HEK293 (cell line): Measurements from ENCODE around the gene RPS18.

Experiments
- CTCF ChIA-PET: fragments of 350-600 bp; formaldehyde crosslinking; extraction: SDS; loops from one replicate; lab custom pipeline; 2021; ENCODE audit warnings: antibody characterized with exemption; lab: Yijun Ruan, JAX
- POLR2A ChIA-PET: fragments of 300-600 bp; formaldehyde crosslinking; extraction: SDS; loops from one replicate; lab custom pipeline; 2020; ENCODE audit warnings: antibody characterized with exemption, inconsistent platforms; lab: Yijun Ruan, JAX
- H3K27ac ChIP-seq: fragments of 200-500 bp; sonication (Bioruptor generic); 2 replicates; pipeline ENCODE4 v1.5.1; 2014; ENCODE audit warnings: low read depth, low read length, control low read depth, inconsistent platforms; ENCODE audit errors: extremely low read depth
- H3K36me3 ChIP-seq, 2 experiments: fragments of 200-500 bp in 1 of 2; sonication (Bioruptor generic) in 1 of 2; 1 replicate in 1 of 2; 2 replicates in 1 of 2; pipeline ENCODE4 v1.5.1; 2014 to 2017; ENCODE audit warnings: inconsistent platforms in 2 of 2, low read length in 2 of 2; ENCODE audit not compliant: control insufficient read depth in 2 of 2, insufficient read depth in 1 of 2
- H3K4me1 ChIP-seq: fragments of 200-500 bp; sonication (Bioruptor generic); 2 replicates; pipeline ENCODE4 v1.5.1; 2014; ENCODE audit warnings: mild to moderate bottlenecking, low read length, inconsistent platforms; ENCODE audit not compliant: control insufficient read depth, insufficient read depth
- H3K4me3 ChIP-seq: 2 replicates; pipeline ENCODE4 v1.5.1; 2011; ENCODE audit warnings: low read depth, mild to moderate bottlenecking, control low read depth, low read length, moderate library complexity
- H3K9me3 ChIP-seq: fragments of 200-500 bp; sonication (Bioruptor generic); 2 replicates; pipeline ENCODE4 v1.5.1; 2014; ENCODE audit warnings: low read depth, low read length, inconsistent platforms; ENCODE audit not compliant: control insufficient read depth, insufficient read depth
- EGR2 ChIP-seq: fragments of 450-650 bp; formaldehyde crosslinking; IDR thresholded peaks from 2 replicates; pipeline ENCODE4 v1.5.1; 2016; ENCODE audit warnings: low read depth, missing biosample characterization, missing genetic modification characterization
- ELK4 ChIP-seq: IDR thresholded peaks from 2 replicates; pipeline ENCODE4 v1.6.1; 2011; ENCODE audit warnings: mild to moderate bottlenecking, low read depth, low read length, borderline replicate concordance
- GLIS2 ChIP-seq: fragments of 450-650 bp; formaldehyde crosslinking; IDR thresholded peaks from 2 replicates; pipeline ENCODE4 v1.5.1; 2016; ENCODE audit warnings: missing biosample characterization, missing genetic modification characterization
- HOXD13 ChIP-seq: sonication (generic); formaldehyde crosslinking; IDR thresholded peaks from 2 replicates; pipeline ENCODE4 v1.8.0; 2022; ENCODE audit warnings: missing genetic modification reagents, borderline replicate concordance
- IKZF3 ChIP-seq: fragments of 450-650 bp; IDR thresholded peaks from 2 replicates; pipeline ENCODE4 v1.5.0; 2018; ENCODE audit warnings: missing biosample characterization, mild to moderate bottlenecking, missing genetic modification characterization, moderate library complexity
- KLF9 ChIP-seq: fragments of 450-650 bp; formaldehyde crosslinking; IDR thresholded peaks from 2 replicates; pipeline ENCODE4 v1.5.1; 2016; ENCODE audit warnings: missing biosample characterization, missing genetic modification characterization, low read depth
- TCF7L2 ChIP-seq: IDR thresholded peaks from 2 replicates; pipeline ENCODE4 v1.6.1; 2011; ENCODE audit warnings: low read depth, mild to moderate bottlenecking, inconsistent platforms, low read length, moderate library complexity, borderline replicate concordance
- ZIC2 ChIP-seq: fragments of 450-650 bp; formaldehyde crosslinking; IDR thresholded peaks from 2 replicates; pipeline ENCODE4 v1.5.1; 2016; ENCODE audit warnings: missing biosample characterization, missing genetic modification characterization
- ZNF133 ChIP-seq: fragments of 450-650 bp; formaldehyde crosslinking; IDR thresholded peaks from 2 replicates; pipeline ENCODE4 v1.5.1; 2016; ENCODE audit warnings: missing biosample characterization, missing genetic modification characterization
- ZNF23 ChIP-seq: fragments of 450-650 bp; formaldehyde crosslinking; IDR thresholded peaks from 2 replicates; pipeline ENCODE4 v1.5.1; 2016; ENCODE audit warnings: missing biosample characterization, missing genetic modification characterization, borderline replicate concordance
- ZNF341 ChIP-seq: fragments of 450-650 bp; formaldehyde crosslinking; IDR thresholded peaks from 2 replicates; pipeline ENCODE4; 2016; ENCODE audit warnings: low read depth, missing biosample characterization, missing genetic modification characterization
- ZNF561 ChIP-seq: fragments of 450-650 bp; IDR thresholded peaks from 2 replicates; pipeline ENCODE4 v1.5.1; 2018; ENCODE audit warnings: missing biosample characterization, missing genetic modification characterization, borderline replicate concordance
- ZNF629 ChIP-seq: fragments of 450-650 bp; formaldehyde crosslinking; IDR thresholded peaks from 2 replicates; pipeline ENCODE4 v1.5.1; 2017; ENCODE audit warnings: missing biosample characterization, missing genetic modification characterization
- TF ChIP-seq, protein P1 (sequence below): fragments of 450-650 bp; formaldehyde crosslinking; IDR thresholded peaks from 2 replicates; pipeline ENCODE4 v1.5.1; 2017; ENCODE audit warnings: missing biosample characterization, missing genetic modification characterization
- TF ChIP-seq, protein P2 (sequence below): fragments of 450-650 bp; formaldehyde crosslinking; IDR thresholded peaks from 2 replicates; pipeline ENCODE4 v1.5.1; 2016; ENCODE audit warnings: missing biosample characterization, missing genetic modification characterization
- TF ChIP-seq, protein P3 (sequence below): fragments of 450-650 bp; formaldehyde crosslinking; IDR thresholded peaks from 2 replicates; pipeline ENCODE4 v1.5.1; 2016; ENCODE audit warnings: missing biosample characterization, missing genetic modification characterization
- TF ChIP-seq, protein P4 (sequence below): fragments of 450-650 bp; formaldehyde crosslinking; IDR thresholded peaks from 2 replicates; pipeline ENCODE4 v1.5.1; 2016; ENCODE audit warnings: missing biosample characterization, missing genetic modification characterization

Gene RPS18

GRCh38 chr6:33314515-33314942, 42.7 kb downstream of the RPS18 start (continued):
- TF ChIP-seq ELK4 (no peak), IKZF3 (peak; percentile 69; the same call in 1 of the 2 replicates), ZNF629 (tag by site-specific recombination) (0 out of 2 replicates have a peak, but pooled peaks have one; percentile 8), ZNF341 (peak; percentile 40), ZNF561 (tag by site-specific recombination) (no peak), ZNF133 (tag by site-specific recombination) (no peak), EGR2 (tag by site-specific recombination) (peak; percentile 86; the same call in 1 of the 2 replicates), HOXD13 (CRISPR knock-in tag) (no peak)
- TF ChIP-seq, protein P1, sequence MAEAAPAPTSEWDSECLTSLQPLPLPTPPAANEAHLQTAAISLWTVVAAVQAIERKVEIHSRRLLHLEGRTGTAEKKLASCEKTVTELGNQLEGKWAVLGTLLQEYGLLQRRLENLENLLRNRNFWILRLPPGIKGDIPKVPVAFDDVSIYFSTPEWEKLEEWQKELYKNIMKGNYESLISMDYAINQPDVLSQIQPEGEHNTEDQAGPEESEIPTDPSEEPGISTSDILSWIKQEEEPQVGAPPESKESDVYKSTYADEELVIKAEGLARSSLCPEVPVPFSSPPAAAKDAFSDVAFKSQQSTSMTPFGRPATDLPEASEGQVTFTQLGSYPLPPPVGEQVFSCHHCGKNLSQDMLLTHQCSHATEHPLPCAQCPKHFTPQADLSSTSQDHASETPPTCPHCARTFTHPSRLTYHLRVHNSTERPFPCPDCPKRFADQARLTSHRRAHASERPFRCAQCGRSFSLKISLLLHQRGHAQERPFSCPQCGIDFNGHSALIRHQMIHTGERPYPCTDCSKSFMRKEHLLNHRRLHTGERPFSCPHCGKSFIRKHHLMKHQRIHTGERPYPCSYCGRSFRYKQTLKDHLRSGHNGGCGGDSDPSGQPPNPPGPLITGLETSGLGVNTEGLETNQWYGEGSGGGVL: peak; percentile 81
- TF ChIP-seq, protein P2, sequence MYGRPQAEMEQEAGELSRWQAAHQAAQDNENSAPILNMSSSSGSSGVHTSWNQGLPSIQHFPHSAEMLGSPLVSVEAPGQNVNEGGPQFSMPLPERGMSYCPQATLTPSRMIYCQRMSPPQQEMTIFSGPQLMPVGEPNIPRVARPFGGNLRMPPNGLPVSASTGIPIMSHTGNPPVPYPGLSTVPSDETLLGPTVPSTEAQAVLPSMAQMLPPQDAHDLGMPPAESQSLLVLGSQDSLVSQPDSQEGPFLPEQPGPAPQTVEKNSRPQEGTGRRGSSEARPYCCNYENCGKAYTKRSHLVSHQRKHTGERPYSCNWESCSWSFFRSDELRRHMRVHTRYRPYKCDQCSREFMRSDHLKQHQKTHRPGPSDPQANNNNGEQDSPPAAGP: peak; percentile 57; the same call in 1 of the 2 replicates
- TF ChIP-seq, protein P3, sequence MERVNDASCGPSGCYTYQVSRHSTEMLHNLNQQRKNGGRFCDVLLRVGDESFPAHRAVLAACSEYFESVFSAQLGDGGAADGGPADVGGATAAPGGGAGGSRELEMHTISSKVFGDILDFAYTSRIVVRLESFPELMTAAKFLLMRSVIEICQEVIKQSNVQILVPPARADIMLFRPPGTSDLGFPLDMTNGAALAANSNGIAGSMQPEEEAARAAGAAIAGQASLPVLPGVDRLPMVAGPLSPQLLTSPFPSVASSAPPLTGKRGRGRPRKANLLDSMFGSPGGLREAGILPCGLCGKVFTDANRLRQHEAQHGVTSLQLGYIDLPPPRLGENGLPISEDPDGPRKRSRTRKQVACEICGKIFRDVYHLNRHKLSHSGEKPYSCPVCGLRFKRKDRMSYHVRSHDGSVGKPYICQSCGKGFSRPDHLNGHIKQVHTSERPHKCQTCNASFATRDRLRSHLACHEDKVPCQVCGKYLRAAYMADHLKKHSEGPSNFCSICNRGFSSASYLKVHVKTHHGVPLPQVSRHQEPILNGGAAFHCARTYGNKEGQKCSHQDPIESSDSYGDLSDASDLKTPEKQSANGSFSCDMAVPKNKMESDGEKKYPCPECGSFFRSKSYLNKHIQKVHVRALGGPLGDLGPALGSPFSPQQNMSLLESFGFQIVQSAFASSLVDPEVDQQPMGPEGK (tag by site-specific recombination): peak; percentile 33

- Histone ChIP-seq H3K4me1 (peaks cover 10% of the 10 kb centered on the region), H3K4me3 (no peak overlapping the region), H3K9me3 (no peaks in the 10 kb centered on the region), H3K36me3 (peaks cover 14 to 27% of the 10 kb centered on the region in 2 experiments), H3K27ac (no peak overlapping the region; the same call in 1 of the 2 replicates)
- TF ChIP-seq GLIS2 (tag by site-specific recombination) (peak; percentile 53), ZIC2 (tag by site-specific recombination) (0 out of 2 replicates have a peak, but pooled peaks have one; percentile 11), ZNF23 (no peak), TCF7L2 (no peak), KLF9 (tag by site-specific recombination) (0 out of 2 replicates have a peak, but pooled peaks have one; percentile 12)
- TF ChIP-seq, protein P4, sequence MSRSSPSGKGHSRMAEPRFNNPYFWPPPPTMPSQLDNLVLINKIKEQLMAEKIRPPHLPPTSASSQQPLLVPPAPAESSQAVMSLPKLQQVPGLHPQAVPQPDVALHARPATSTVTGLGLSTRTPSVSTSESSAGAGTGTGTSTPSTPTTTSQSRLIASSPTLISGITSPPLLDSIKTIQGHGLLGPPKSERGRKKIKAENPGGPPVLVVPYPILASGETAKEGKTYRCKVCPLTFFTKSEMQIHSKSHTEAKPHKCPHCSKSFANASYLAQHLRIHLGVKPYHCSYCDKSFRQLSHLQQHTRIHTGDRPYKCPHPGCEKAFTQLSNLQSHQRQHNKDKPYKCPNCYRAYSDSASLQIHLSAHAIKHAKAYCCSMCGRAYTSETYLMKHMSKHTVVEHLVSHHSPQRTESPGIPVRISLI (tag by site-specific recombination): no peak
- POLR2A ChIA-PET: interaction anchor here (1.3 kb wide), 1 partner anchor 16 kb away, joined by 5 read pairs; the partner anchor contains the start of gene RGL2
- CTCF ChIA-PET: interaction anchor here (0.5 to 0.6 kb wide), 2 partner anchors 30 to 111 kb away, joined by 3 to 5 read pairs; no protein-coding TSS in a partner anchor
Observed at GRCh38 chr6:33314943-33315792, 43.3 kb downstream of the RPS18 start.
